A673 (cell line): Measurements from ENCODE around the gene TMEFF2. TPM values are rescaled to one million over a fixed set of nuclear protein-coding genes. Genes with fewer than 3 reads are reported as not detected.

Experiments used
- BruUV-seq: library from RNA; stranded (reverse); fragments of 400-500 nt; replicated peaks from 2 replicates; lab custom pipeline; 2021; lab: Mats Ljungman, UMichigan
- CTCF ChIA-PET: fragments of 300-600 bp; sonication (Branson Sonifier 250); formaldehyde crosslinking; loops from one replicate; lab custom pipeline; 2022; ENCODE audit warnings: antibody characterized with exemption; lab: Charles Lee
- POLR2A ChIA-PET: fragments of 300-600 bp; sonication (Branson Sonifier 250); formaldehyde crosslinking; loops from one replicate; lab custom pipeline; 2022; ENCODE audit warnings: antibody characterized with exemption; ENCODE audit not compliant: low non-redundant PET; lab: Charles Lee
- DNase-seq: peaks from one replicate; pipeline ENCODE4 v3.0.0-alpha.2; 2015; ENCODE audit warnings: low spot score
- H3K27ac ChIP-seq: fragments of 200-600 bp; sonication (generic); 2 replicates; pipeline ENCODE4 v1.5.1; 2016; ENCODE audit warnings: mixed run types, low read depth, mild to moderate bottlenecking, mixed read lengths, antibody characterized with exemption, low read length; ENCODE audit not compliant: poor library complexity, severe bottlenecking
- H3K27me3 ChIP-seq: fragments of 200-600 bp; sonication (generic); replicated peaks from 2 replicates; pipeline ENCODE4 v1.6.1; 2017; ENCODE audit warnings: mixed run types, low read depth, mild to moderate bottlenecking, mixed read lengths, antibody characterized with exemption, low read length; ENCODE audit not compliant: insufficient read depth, poor library complexity
- H3K36me3 ChIP-seq: fragments of 200-600 bp; sonication (generic); 2 replicates; pipeline ENCODE4 v1.6.1; 2016; ENCODE audit warnings: mixed run types, mild to moderate bottlenecking, mixed read lengths, antibody characterized with exemption, low read length; ENCODE audit not compliant: insufficient read depth, poor library complexity, severe bottlenecking
- H3K4me1 ChIP-seq: fragments of 200-600 bp; sonication (generic); 2 replicates; pipeline ENCODE4 v1.6.1; 2017; ENCODE audit warnings: mixed run types, mild to moderate bottlenecking, mixed read lengths, antibody characterized with exemption, low read length; ENCODE audit not compliant: insufficient read depth, poor library complexity, severe bottlenecking
- H3K4me3 ChIP-seq: fragments of 200-600 bp; sonication (generic); 2 replicates; pipeline ENCODE4 v1.5.1; 2016; ENCODE audit warnings: low read depth, mixed run types, mild to moderate bottlenecking, mixed read lengths, low read length; ENCODE audit not compliant: poor library complexity, severe bottlenecking
- H3K9me3 ChIP-seq: fragments of 200-600 bp; sonication (generic); 2 replicates; pipeline ENCODE4 v1.6.1; 2016; ENCODE audit warnings: mixed run types, low read depth, mild to moderate bottlenecking, mixed read lengths, antibody characterized with exemption, low read length; ENCODE audit not compliant: poor library complexity, severe bottlenecking
- CTCF ChIP-seq: fragments of 300-800, 200-600 bp; sonication (generic); conservative IDR thresholded peaks from 2 replicates; pipeline ENCODE4 v1.5.1; 2017; ENCODE audit warnings: low read depth, mild to moderate bottlenecking, antibody characterized with exemption, low read length, moderate library complexity, mixed read lengths
- EZH2 ChIP-seq: fragments of 200-600 bp; sonication (generic); IDR thresholded peaks from 2 replicates; pipeline ENCODE4 v1.6.1; 2017; ENCODE audit warnings: borderline replicate concordance, low read depth, mild to moderate bottlenecking, mixed read lengths, antibody characterized with exemption, low read length; ENCODE audit not compliant: poor library complexity, severe bottlenecking
- intact Hi-C: fragments of 100-400 bp; cut with micrococcal nuclease; formaldehyde crosslinking; loops from one replicate; pipeline ENCODE4 v1.10.0; 2022; ENCODE audit not compliant: unreplicated experiment
- total RNA-seq: library from RNA; stranded (reverse); gene quantifications from 2 replicates; pipeline ENCODE4 v1.2.3, GENCODE V29; 2021

Gene TMEFF2
- total RNA-seq, 1 experiment from 2014 or later, result 7.0 TPM

GRCh38 chr2:191965733-191966132, 229.0 kb downstream of the TMEFF2 start:
- intact Hi-C loops, result no loop called here
- no peak for DNase-seq
- TF ChIP-seq CTCF, result no peak
- no peak for TF ChIP-seq EZH2
- H3K4me1 ChIP-seq, result no peaks in the 10 kb centered on the region
- no TSS peak for BruUV-seq
- no peak overlapping the region for H3K27ac ChIP-seq
- H3K36me3 ChIP-seq, result no peaks in the 10 kb centered on the region
- no peaks in the 10 kb centered on the region for H3K9me3 ChIP-seq
- POLR2A ChIA-PET, result no interaction called here
- CTCF ChIA-PET, result no interaction called here
- H3K27me3 ChIP-seq, result no peaks in the 10 kb centered on the region
- no peak overlapping the region for H3K4me3 ChIP-seq

GRCh38 chr2:191961556-191961955, 233.2 kb downstream of the TMEFF2 start:
- DNase-seq, result no peak
- POLR2A ChIA-PET, result no interaction called here
- Histone ChIP-seq H3K27ac (no peak overlapping the region), H3K9me3 (no peaks in the 10 kb centered on the region), H3K4me1 (no peaks in the 10 kb centered on the region), H3K36me3 (no peaks in the 10 kb centered on the region), H3K27me3 (no peaks in the 10 kb centered on the region), H3K4me3 (no peak overlapping the region)
- intact Hi-C loops, result no loop called here
- TF ChIP-seq CTCF (no peak), EZH2 (no peak)
- BruUV-seq, result no TSS peak
- CTCF ChIA-PET, result no interaction called here

GRCh38 chr2:191959209-191959608, 235.5 kb downstream of the TMEFF2 start:
- POLR2A ChIA-PET, result no interaction called here
- no peaks in the 10 kb centered on the region for H3K9me3 ChIP-seq
- H3K4me1 ChIP-seq, result no peaks in the 10 kb centered on the region
- CTCF ChIA-PET, result no interaction called here
- no peak for DNase-seq
- H3K27ac ChIP-seq, result no peak overlapping the region
- no peak overlapping the region for H3K4me3 ChIP-seq
- H3K36me3 ChIP-seq, result no peaks in the 10 kb centered on the region
- intact Hi-C loops, result no loop called here
- H3K27me3 ChIP-seq, result no peaks in the 10 kb centered on the region
- TF ChIP-seq CTCF (no peak), EZH2 (no peak)
- no TSS peak for BruUV-seq
